K562 (cell line): ENCODE measurements around the gene UTP11. TPM values are rescaled to one million over a fixed set of nuclear protein-coding genes. Genes with fewer than 3 reads are reported as not detected.

ENCODE experiments used
- HDAC1 ChIP-seq, 2 experiments: fragments of 450-650 bp; IDR thresholded peaks; 2 replicates each; pipeline ENCODE4 v1.6.1; 2016 to 2017; ENCODE audit warnings: inconsistent platforms in 1 of 2, mild to moderate bottlenecking in 1 of 2, moderate library complexity in 1 of 2
- KDM5B ChIP-seq: fragments of 200-600 bp; sonication (generic); IDR thresholded peaks from 2 replicates; pipeline ENCODE4 v1.6.1; 2012; ENCODE audit warnings: low read depth, mild to moderate bottlenecking, moderate library complexity, low read length, control low read depth, inconsistent platforms; ENCODE audit not compliant: insufficient replicate concordance
- MIER1 ChIP-seq: fragments of 450-650 bp; IDR thresholded peaks from 2 replicates; pipeline ENCODE4 v1.6.1; 2016; ENCODE audit warnings: antibody characterized with exemption, mild to moderate bottlenecking, low read depth
- NONO ChIP-seq, 2 experiments: fragments of 200-400 bp in 1 of 2; fragments of 450-650 bp in 1 of 2; formaldehyde crosslinking in 1 of 2; IDR thresholded peaks; 2 replicates each; pipeline ENCODE4 v1.6.1; 2017; ENCODE audit warnings: low read depth in 2 of 2, mild to moderate bottlenecking in 2 of 2, moderate library complexity in 2 of 2, low read length in 1 of 2
- PCBP1 ChIP-seq: fragments of 200-400 bp; formaldehyde crosslinking; IDR thresholded peaks from 2 replicates; pipeline ENCODE4 v1.6.1; 2018; ENCODE audit warnings: mild to moderate bottlenecking, low read depth, low read length; ENCODE audit not compliant: poor library complexity, severe bottlenecking
- RFX5 ChIP-seq: IDR thresholded peaks from 2 replicates; pipeline ENCODE4 v1.6.1; 2011; ENCODE audit warnings: low read depth, mild to moderate bottlenecking, improper control_type of control experiment, low read length
- SIN3A ChIP-seq, 2 experiments: fragments of 150-350 bp in 1 of 2; IDR thresholded peaks; 2 replicates each; pipeline ENCODE4 v1.6.1; 2011 to 2016; ENCODE audit warnings: borderline replicate concordance in 2 of 2, low read depth in 2 of 2, low read length in 2 of 2, mild to moderate bottlenecking in 2 of 2, moderate library complexity in 2 of 2; ENCODE audit not compliant: control insufficient read depth in 1 of 2
- polyA plus RNA-seq, 8 experiments: library from polyadenylated mRNA; depleted of rRNA in 4 of 8; stranded (reverse) in 5 of 8; unstranded in 3 of 8; fragments of >200 nt; fragmentation: Nextera tagmentation in 2 of 8; fragmentation: Illumina TruSeq in 1 of 8; extraction: Ambion mirVana in 2 of 8; extraction: Trizol in 1 of 8; gene quantifications; 2 replicates each; pipeline versions ENCODE4 v1.2.1 to v1.2.3, GENCODE V29; 2011 to 2014; ENCODE audit warnings: inconsistent platforms in 1 of 8, missing spikeins in 1 of 8
- total RNA-seq, 7 experiments: library from RNA; depleted of rRNA in 6 of 7; stranded (reverse); fragments of >200 nt in 6 of 7; fragmentation: Illumina TruSeq in 2 of 7; extraction: Trizol in 2 of 7; gene quantifications; 2 replicates each; pipeline versions ENCODE4 v1.2.1 to v1.2.3, GENCODE V29; 2011 to 2021; ENCODE audit warnings: low replicate concordance in 1 of 7
- TF ChIP-seq, protein P1 (sequence below): fragments of 200-800 bp; sonication (Bioruptor generic); IDR thresholded peaks from 2 replicates; pipeline ENCODE4 v1.6.1; 2017; ENCODE audit warnings: missing genetic modification characterization, missing compliant biosample characterization

The UTP11 gene
- total and polyA plus RNA-seq, 9 of the 15 experiments (the other 6 are each of a cell fraction or from before 2014, with no cell fraction given): 91.1 to 378 (median 221) TPM

DNA sequence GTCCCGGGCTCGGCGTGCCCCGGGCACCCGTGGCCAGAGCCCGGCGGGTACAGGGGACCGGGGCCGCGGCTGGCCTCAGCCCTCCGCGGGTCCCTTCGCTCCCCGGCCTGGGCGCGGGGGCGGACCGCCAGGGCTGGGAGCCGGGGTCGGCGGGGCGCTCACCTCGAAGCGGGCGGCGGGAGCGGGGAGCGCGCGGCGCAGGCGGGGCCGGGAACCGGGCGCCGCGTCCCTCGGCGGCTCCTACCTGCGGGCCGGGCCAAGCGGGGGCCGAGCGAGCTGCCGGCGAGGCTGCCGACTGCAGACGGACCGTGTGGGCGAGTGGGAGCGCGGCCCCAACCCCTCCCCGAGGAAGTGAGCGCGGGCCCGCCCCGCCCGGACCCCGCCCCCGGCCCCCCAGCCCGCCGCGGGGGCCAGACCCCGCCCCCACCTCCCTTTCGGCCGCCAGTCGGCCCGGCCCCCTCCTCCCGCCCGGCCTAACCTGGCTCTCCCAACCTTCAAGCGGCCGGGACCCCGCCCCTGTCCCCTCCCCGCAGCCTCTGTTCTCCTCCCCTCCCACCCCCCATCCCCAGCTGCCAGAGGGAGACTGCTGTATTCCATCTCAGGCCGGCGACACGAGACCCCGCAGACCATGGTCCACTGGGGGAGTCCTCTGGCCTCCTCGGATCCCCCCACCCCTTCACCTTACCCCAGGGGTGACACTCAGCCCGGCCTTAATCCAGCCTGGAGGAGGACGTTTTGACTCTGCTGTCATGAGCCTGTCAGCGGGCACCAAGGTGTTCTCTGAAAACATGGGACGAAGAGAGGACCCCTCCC lies 7.1 kb upstream of the UTP11 start, which contains the start of gene FHL3 (continued):
- TF ChIP-seq, protein P1, sequence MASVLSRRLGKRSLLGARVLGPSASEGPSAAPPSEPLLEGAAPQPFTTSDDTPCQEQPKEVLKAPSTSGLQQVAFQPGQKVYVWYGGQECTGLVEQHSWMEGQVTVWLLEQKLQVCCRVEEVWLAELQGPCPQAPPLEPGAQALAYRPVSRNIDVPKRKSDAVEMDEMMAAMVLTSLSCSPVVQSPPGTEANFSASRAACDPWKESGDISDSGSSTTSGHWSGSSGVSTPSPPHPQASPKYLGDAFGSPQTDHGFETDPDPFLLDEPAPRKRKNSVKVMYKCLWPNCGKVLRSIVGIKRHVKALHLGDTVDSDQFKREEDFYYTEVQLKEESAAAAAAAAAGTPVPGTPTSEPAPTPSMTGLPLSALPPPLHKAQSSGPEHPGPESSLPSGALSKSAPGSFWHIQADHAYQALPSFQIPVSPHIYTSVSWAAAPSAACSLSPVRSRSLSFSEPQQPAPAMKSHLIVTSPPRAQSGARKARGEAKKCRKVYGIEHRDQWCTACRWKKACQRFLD (CRISPR knock-in tag): peak; percentile 43; the same call in 1 of the 2 replicates
- TF ChIP-seq KDM5B (peak; percentile 51), MIER1 (0 out of 2 replicates have a peak, but pooled peaks have one; percentile 49), PCBP1 (no peak), NONO (IDR thresholded peaks at IDR 0.05; ENCODE audit: low read depth in 2 of 2, low read length in 1 of 2) (peak in 1 of 2 experiments; percentile 76; a peak in 2 of 4 replicates), HDAC1 (IDR thresholded peaks at IDR 0.05) (no peak), RFX5 (no peak), SIN3A (IDR thresholded peaks at IDR 0.05; ENCODE audit: borderline replicate concordance in 2 of 2, control insufficient read depth in 1 of 2, low read depth in 2 of 2, low read length in 2 of 2) (peak in 1 of 2 experiments; percentile 83; a peak in 2 of 4 replicates)
